ENCODE data around the gene SPSB2.
"Not testable (repeated sequence)": the region's sequence is repeated elsewhere in the genome, so short reads cannot be mapped to it uniquely, and the experiment has no call there.

Gene SPSB2

GRCh38 chr12:6866920-6867412 is 6.1 kb downstream of the SPSB2 start:
- H3K4me2 ChIP-seq (ENCODE audit: insufficient read depth, low read length), result peak overlapping the region; percentile 99
- ATAC-seq (ENCODE audit: insufficient read depth, low read depth) (peak; percentile 4; the same call in 2 of the 3 replicates), DNase-seq (no peak)
- H3K27ac ChIP-seq (ENCODE audit: low read length), result peak overlapping the region; percentile 67
- H3K4me1 ChIP-seq (ENCODE audit: insufficient read depth, low read length), result peaks cover 49% of the 10 kb centered on the region
- H4K20me1 ChIP-seq (ENCODE audit: insufficient read depth, low read length), result peaks cover 42% of the 10 kb centered on the region
- peak overlapping the region; percentile 24 to 80; a peak in 3 of 4 replicates for H3K4me3 ChIP-seq (ENCODE audit: low read depth in 1 of 2, low read length in 2 of 2)
- H3K9me3 ChIP-seq (ENCODE audit: insufficient read depth, low read length, severe bottlenecking), result no peaks in the 10 kb centered on the region
- H3K36me3 ChIP-seq (ENCODE audit: insufficient read depth, low read length), result peaks cover 84% of the 10 kb centered on the region
- no peak for TF ChIP-seq CTCF (IDR thresholded peaks at IDR 0.05; ENCODE audit: borderline replicate concordance, extremely low read depth, low read length, poor library complexity, severe bottlenecking)
- no peak for TF ChIP-seq EZH2 (IDR thresholded peaks at IDR 0.05; ENCODE audit: borderline replicate concordance, low read depth, low read length, severe bottlenecking)
- no peaks in the 10 kb centered on the region for H3K27me3 ChIP-seq (ENCODE audit: insufficient read depth, low read length, poor library complexity)
- peak overlapping the region; percentile 75 for H2AFZ ChIP-seq (ENCODE audit: low read depth, low read length)
- H3K79me2 ChIP-seq (ENCODE audit: insufficient read depth, low read length), result peaks cover 39% of the 10 kb centered on the region
- H3K9ac ChIP-seq (ENCODE audit: low read depth, low read length), result peak overlapping the region; percentile 80

- H3K4me2 ChIP-seq (ENCODE audit: insufficient read depth, low read length), result peak overlapping the region; percentile 99
- peak overlapping the region; percentile 75 for H2AFZ ChIP-seq (ENCODE audit: low read depth, low read length)
- H3K9me3 ChIP-seq (ENCODE audit: insufficient read depth, low read length, severe bottlenecking), result no peaks in the 10 kb centered on the region
- TF ChIP-seq EZH2 (IDR thresholded peaks at IDR 0.05; ENCODE audit: borderline replicate concordance, low read depth, low read length, severe bottlenecking) (no peak), CTCF (IDR thresholded peaks at IDR 0.05; ENCODE audit: borderline replicate concordance, extremely low read depth, low read length, poor library complexity, severe bottlenecking) (no peak)
- peaks cover 34% of the 10 kb centered on the region for H3K79me2 ChIP-seq (ENCODE audit: insufficient read depth, low read length)
- H3K4me3 ChIP-seq (ENCODE audit: low read depth in 1 of 2, low read length in 2 of 2), result peak overlapping the region in 1 of 2 experiments; percentile 80; a peak in 2 of 4 replicates
- peak overlapping the region; percentile 67; the same call in 1 of the 2 replicates for H3K27ac ChIP-seq (ENCODE audit: low read length)
- DNase-seq (no peak), ATAC-seq (ENCODE audit: insufficient read depth, low read depth) (no peak)
- peaks cover 43% of the 10 kb centered on the region for H3K4me1 ChIP-seq (ENCODE audit: insufficient read depth, low read length)
- H3K9ac ChIP-seq (ENCODE audit: low read depth, low read length), result peak overlapping the region; percentile 80
- H3K36me3 ChIP-seq (ENCODE audit: insufficient read depth, low read length), result peaks cover 84% of the 10 kb centered on the region
- peaks cover 36% of the 10 kb centered on the region for H4K20me1 ChIP-seq (ENCODE audit: insufficient read depth, low read length)
- no peaks in the 10 kb centered on the region for H3K27me3 ChIP-seq (ENCODE audit: insufficient read depth, low read length, poor library complexity)
Measured at GRCh38 chr12:6866163-6866919, 6.8 kb downstream of the SPSB2 start.

- not testable (repeated sequence) for H3K27me3 ChIP-seq (ENCODE audit: insufficient read depth, low read length, poor library complexity); H2AFZ ChIP-seq (ENCODE audit: low read depth, low read length); H3K27ac ChIP-seq (ENCODE audit: low read length); ATAC-seq (ENCODE audit: insufficient read depth, low read depth); DNase-seq; H3K9me3 ChIP-seq (ENCODE audit: insufficient read depth, low read length, severe bottlenecking); H3K4me3 ChIP-seq (ENCODE audit: low read depth in 1 of 2, low read length in 2 of 2); H3K9ac ChIP-seq (ENCODE audit: low read depth, low read length); H3K4me2 ChIP-seq (ENCODE audit: insufficient read depth, low read length)
- Histone ChIP-seq H3K36me3 (ENCODE audit: insufficient read depth, low read length) (peaks cover 85% of the 10 kb centered on the region), H4K20me1 (ENCODE audit: insufficient read depth, low read length) (peaks cover 28% of the 10 kb centered on the region), H3K4me1 (ENCODE audit: insufficient read depth, low read length) (peaks cover 32% of the 10 kb centered on the region), H3K79me2 (ENCODE audit: insufficient read depth, low read length) (peaks cover 30% of the 10 kb centered on the region)
Measured at GRCh38 chr12:6865307-6865706, 7.8 kb downstream of the SPSB2 start.

DNA sequence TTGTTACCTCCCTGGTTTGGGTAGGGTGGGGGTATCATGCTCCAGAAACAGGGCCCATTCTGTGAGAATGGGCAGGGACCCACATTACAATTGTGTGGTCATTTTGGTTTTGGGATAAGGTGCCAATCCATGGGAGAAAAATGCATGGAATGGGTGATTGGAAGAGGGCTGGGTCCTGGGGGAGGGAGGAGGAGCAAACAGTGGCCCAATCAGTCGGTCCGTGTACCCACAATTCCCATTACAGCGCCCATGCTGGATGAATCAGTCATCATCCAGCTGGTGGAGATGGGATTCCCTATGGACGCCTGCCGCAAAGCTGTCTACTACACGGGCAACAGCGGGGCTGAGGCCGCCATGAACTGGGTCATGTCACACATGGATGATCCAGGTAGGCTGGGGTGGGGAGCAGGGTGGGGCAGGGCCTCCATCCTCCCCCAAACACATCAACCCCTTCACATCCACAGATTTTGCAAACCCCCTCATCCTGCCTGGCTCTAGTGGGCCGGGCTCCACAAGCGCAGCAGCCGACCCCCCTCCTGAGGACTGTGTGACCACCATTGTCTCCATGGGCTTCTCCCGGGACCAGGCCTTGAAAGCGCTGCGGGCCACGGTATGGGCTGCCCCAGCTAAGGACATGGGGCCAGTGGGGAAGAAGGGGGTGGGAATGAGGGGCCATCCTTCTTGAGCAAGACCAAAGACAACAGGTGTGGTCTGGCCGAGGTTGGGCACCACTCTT is 9.3 kb downstream of the SPSB2 start:
- no peak for DNase-seq
- peaks cover 83% of the 10 kb centered on the region for H3K36me3 ChIP-seq (ENCODE audit: insufficient read depth, low read length)

More for the DNA sequence above, 9.3 kb downstream of the SPSB2 start:
- Histone ChIP-seq H3K9ac (ENCODE audit: low read depth, low read length) (no peak overlapping the region), H3K9me3 (ENCODE audit: insufficient read depth, low read length, severe bottlenecking) (no peaks in the 10 kb centered on the region), H3K4me1 (ENCODE audit: insufficient read depth, low read length) (peaks cover 17% of the 10 kb centered on the region), H3K4me2 (ENCODE audit: insufficient read depth, low read length) (no peak overlapping the region), H2AFZ (ENCODE audit: low read depth, low read length) (no peak overlapping the region), H3K4me3 (ENCODE audit: low read depth in 1 of 2, low read length in 2 of 2) (no peak overlapping the region), H3K79me2 (ENCODE audit: insufficient read depth, low read length) (peaks cover 15% of the 10 kb centered on the region), H4K20me1 (ENCODE audit: insufficient read depth, low read length) (peaks cover 12% of the 10 kb centered on the region), H3K27ac (ENCODE audit: low read length) (no peak overlapping the region), H3K27me3 (ENCODE audit: insufficient read depth, low read length, poor library complexity) (no peaks in the 10 kb centered on the region)
- no peak for ATAC-seq (ENCODE audit: insufficient read depth, low read depth)
- no peak for TF ChIP-seq CTCF (IDR thresholded peaks at IDR 0.05; ENCODE audit: borderline replicate concordance, extremely low read depth, low read length, poor library complexity, severe bottlenecking)
- TF ChIP-seq EZH2 (IDR thresholded peaks at IDR 0.05; ENCODE audit: borderline replicate concordance, low read depth, low read length, severe bottlenecking), result no peak

All from DND-41 (cell line).